GM10248 (cell line): Measurements from ENCODE around the gene LCE2C.
"Not testable (repeated sequence)": the region's sequence is repeated elsewhere in the genome, so short reads cannot be mapped to it uniquely, and the experiment has no call there.

Experiments
- CTCF ChIA-PET: fragments of 300-600 bp; sonication (Branson Sonifier 250); formaldehyde crosslinking; extraction: SDS; loops from one replicate; lab custom pipeline; 2021; ENCODE audit warnings: antibody characterized with exemption; lab: Yijun Ruan, JAX
- POLR2A ChIA-PET: fragments of 350-650 bp; sonication (Branson Sonifier 250); formaldehyde crosslinking; extraction: SDS; loops from one replicate; lab custom pipeline; 2020; ENCODE audit warnings: antibody characterized with exemption; lab: Yijun Ruan, JAX
- DNase-seq: peaks from one replicate; pipeline ENCODE4 v3.0.0; 2012; ENCODE audit errors: extremely low spot score
- CTCF ChIP-seq: IDR thresholded peaks from 2 replicates; pipeline ENCODE4 v1.5.1; 2012; ENCODE audit warnings: mild to moderate bottlenecking, low read depth; ENCODE audit errors: extremely low read depth, missing control alignments, control extremely low read depth

Gene LCE2C

GRCh38 chr1:152674983-152675382 is at the start of gene LCE2C:
LCE2C (plus strand) TSS chr1:152675279; CDS start chr1:152676016, 737 bp downstream.
- CTCF ChIA-PET: interaction anchor here (1.4 kb wide), 1 partner anchor 18 kb away, joined by 3 read pairs; no protein-coding TSS in a partner anchor
- POLR2A ChIA-PET: not testable (repeated sequence)

GRCh38 chr1:152626744-152627143 is 48.3 kb upstream of the LCE2C start:
- POLR2A ChIA-PET: no interaction called here
- no peak for TF ChIP-seq CTCF
- CTCF ChIA-PET: interaction anchor here (1.9 kb wide), 1 partner anchor 27 kb away, joined by 5 read pairs; no protein-coding TSS in a partner anchor
- DNase-seq: no peak

More at GRCh38 chr1:152674983-152675382, at the start of gene LCE2C:
- DNase-seq: not testable (repeated sequence)

GRCh38 chr1:152630596-152630995 is 44.5 kb upstream of the LCE2C start:
- ChIA-PET POLR2A (no interaction called here), CTCF (interaction anchor here (1.6 to 3.3 kb wide), 2 partner anchors 9 to 15 kb away, joined by 3 to 13 read pairs; partner anchors contain the start of gene LCE3A)
- no peak for TF ChIP-seq CTCF
- DNase-seq: no peak

- ChIA-PET CTCF (interaction anchor here (1.2 to 2.8 kb wide), 2 partner anchors 10 to 13 kb away, joined by 3 to 17 read pairs; no protein-coding TSS in a partner anchor), POLR2A (no interaction called here)
- TF ChIP-seq CTCF: no peak
- no peak for DNase-seq
Measured at GRCh38 chr1:152640351-152640750, 34.7 kb upstream of the LCE2C start.

GRCh38 chr1:152643945-152644344 is 31.1 kb upstream of the LCE2C start:
- no peak for TF ChIP-seq CTCF
- ChIA-PET CTCF (interaction anchor here (1.1 to 3.2 kb wide), 2 partner anchors 10 to 282 kb away, joined by 3 to 30 read pairs; no protein-coding TSS in a partner anchor), POLR2A (no interaction called here)
- DNase-seq: no peak

GRCh38 chr1:152645146-152645545 is 29.9 kb upstream of the LCE2C start:
- no peak for TF ChIP-seq CTCF
- CTCF ChIA-PET: interaction anchor here (1.1 kb wide), 2 partner anchors 8 to 14 kb away, joined by 3 to 4 read pairs; no protein-coding TSS in a partner anchor
- POLR2A ChIA-PET: no interaction called here
- no peak for DNase-seq

- ChIA-PET POLR2A (no interaction called here), CTCF (interaction anchor here (1.2 kb wide), 1 partner anchor 851 kb away, joined by 3 read pairs; no protein-coding TSS in a partner anchor)
- no peak for DNase-seq
- no peak for TF ChIP-seq CTCF
Measured at GRCh38 chr1:152646656-152647055, 28.4 kb upstream of the LCE2C start.
